Mesendoderm (in vitro differentiated cells): Measurements from ENCODE around the gene SHISA5.

Source experiments
- DNase-seq: peaks from one replicate; pipeline ENCODE4 v3.0.0; 2013
- H2AK5ac ChIP-seq: 2 replicates; pipeline ENCODE4 v1.6.1; 2013; ENCODE audit warnings: low read length, inconsistent platforms
- H2BK120ac ChIP-seq: 2 replicates; pipeline ENCODE4 v1.6.1; 2013; ENCODE audit warnings: low read depth, mild to moderate bottlenecking, low read length, moderate library complexity, mixed read lengths
- H2BK15ac ChIP-seq: replicated peaks from 2 replicates; pipeline ENCODE4 v1.6.1; 2013; ENCODE audit warnings: low read depth, mild to moderate bottlenecking, moderate library complexity
- H2BK5ac ChIP-seq: 2 replicates; pipeline ENCODE4 v1.6.1; 2013; ENCODE audit warnings: low read length, inconsistent platforms
- H3K18ac ChIP-seq: 2 replicates; pipeline ENCODE4 v1.6.1; 2013; ENCODE audit warnings: mild to moderate bottlenecking, low read length, mixed read lengths
- H3K23ac ChIP-seq: one replicate; pipeline ENCODE4 v1.6.1; 2013; ENCODE audit warnings: low read length
- H3K27ac ChIP-seq: 2 replicates; pipeline ENCODE4 v1.5.1; 2013; ENCODE audit warnings: low read depth, mild to moderate bottlenecking, inconsistent platforms, low read length, moderate library complexity
- H3K27me3 ChIP-seq: 2 replicates; pipeline ENCODE4 v1.6.1; 2013; ENCODE audit warnings: low read length, control low read depth, mild to moderate bottlenecking, inconsistent platforms; ENCODE audit not compliant: insufficient read depth, poor library complexity
- H3K36me3 ChIP-seq: 2 replicates; pipeline ENCODE4 v1.6.1; 2013; ENCODE audit warnings: low read length, inconsistent platforms; ENCODE audit not compliant: control insufficient read depth, insufficient read depth
- H3K4ac ChIP-seq: one replicate; pipeline ENCODE4 v1.6.1; 2013; ENCODE audit warnings: low read depth, mild to moderate bottlenecking, low read length, moderate library complexity
- H3K4me1 ChIP-seq: 2 replicates; pipeline ENCODE4 v1.6.1; 2013; ENCODE audit warnings: low read depth, low read length, inconsistent platforms; ENCODE audit not compliant: control insufficient read depth
- H3K4me2 ChIP-seq: 2 replicates; pipeline ENCODE4 v1.6.1; 2013; ENCODE audit warnings: low read length
- H3K4me3 ChIP-seq: 2 replicates; pipeline ENCODE4 v1.5.1; 2013; ENCODE audit warnings: mild to moderate bottlenecking, low read length
- H3K56ac ChIP-seq: one replicate; pipeline ENCODE4 v1.6.1; 2013; ENCODE audit warnings: low read length
- H3K79me1 ChIP-seq: 2 replicates; pipeline ENCODE4 v1.6.1; 2013; ENCODE audit warnings: low read length, inconsistent platforms
- H3K79me2 ChIP-seq: 2 replicates; pipeline ENCODE4 v1.6.1; 2013; ENCODE audit warnings: mild to moderate bottlenecking, low read length; ENCODE audit not compliant: control insufficient read depth, insufficient read depth
- H3K9ac ChIP-seq: 2 replicates; pipeline ENCODE4 v1.6.1; 2013; ENCODE audit warnings: low read length, inconsistent platforms
- H4K5ac ChIP-seq: one replicate; pipeline ENCODE4 v1.6.1; 2013; ENCODE audit warnings: low read length
- H4K8ac ChIP-seq: one replicate; pipeline ENCODE4 v1.6.1; 2013; ENCODE audit warnings: low read depth, mild to moderate bottlenecking, control low read depth, low read length, moderate library complexity
- WGBS: extraction: QIAGEN DNeasy Blood & Tissue Kit; methylation state at CpG from one replicate; pipeline ENCODE4 v1.1.7; 2013; ENCODE audit warnings: low lambda C conversion rate, missing lambda C conversion rate; ENCODE audit not compliant: insufficient coverage; ENCODE audit errors: extremely low coverage; 5-methylcytosine and 5-hydroxymethylcytosine counted together

Gene SHISA5

GRCh38 chr3:48423241-48423882 lies 80.6 kb downstream of the SHISA5 start:
- H3K9ac ChIP-seq = no peak overlapping the region
- no peak overlapping the region for H3K4me2 ChIP-seq
- no CpG with 5 or more reads among the region's 25 CpGs for WGBS
- peaks cover 8% of the 10 kb centered on the region for H3K4me1 ChIP-seq
- H3K4ac ChIP-seq = no peak overlapping the region
- no peak for DNase-seq
- no peak overlapping the region for H3K27ac ChIP-seq
- no peak overlapping the region for H2BK15ac ChIP-seq
- no peak overlapping the region for H3K4me3 ChIP-seq
- no peak overlapping the region for H3K56ac ChIP-seq
- peaks cover 33% of the 10 kb centered on the region for H3K79me1 ChIP-seq
- H4K8ac ChIP-seq = no peak overlapping the region
- no peak overlapping the region for H2AK5ac ChIP-seq
- H2BK120ac ChIP-seq = no peak overlapping the region
- H4K5ac ChIP-seq = no peak overlapping the region
- no peak overlapping the region for H3K23ac ChIP-seq
- H3K18ac ChIP-seq = no peak overlapping the region
- H3K27me3 ChIP-seq = no peaks in the 10 kb centered on the region
- H3K79me2 ChIP-seq = peaks cover 49% of the 10 kb centered on the region
- H2BK5ac ChIP-seq = no peak overlapping the region
- peaks cover 4% of the 10 kb centered on the region for H3K36me3 ChIP-seq

GRCh38 chr3:48422681-48423080 lies 81.3 kb downstream of the SHISA5 start:
- no peak overlapping the region for H3K9ac ChIP-seq
- H2BK15ac ChIP-seq = no peak overlapping the region
- peaks cover 8% of the 10 kb centered on the region for H3K36me3 ChIP-seq
- H2AK5ac ChIP-seq = no peak overlapping the region
- peaks cover 42% of the 10 kb centered on the region for H3K79me2 ChIP-seq
- peaks cover 26% of the 10 kb centered on the region for H3K79me1 ChIP-seq
- no peak overlapping the region for H3K23ac ChIP-seq
- no peak overlapping the region for H4K8ac ChIP-seq
- no peak for DNase-seq
- no peak overlapping the region for H4K5ac ChIP-seq
- no CpG with 5 or more reads among the region's 8 CpGs for WGBS
- no peak overlapping the region for H3K4me2 ChIP-seq
- no peak overlapping the region for H3K18ac ChIP-seq
- H3K27me3 ChIP-seq = no peaks in the 10 kb centered on the region
- no peak overlapping the region for H3K4me3 ChIP-seq
- H3K4ac ChIP-seq = no peak overlapping the region
- no peak overlapping the region for H3K27ac ChIP-seq
- no peak overlapping the region for H3K56ac ChIP-seq
- no peak overlapping the region for H2BK5ac ChIP-seq
- H3K4me1 ChIP-seq = peaks cover 2% of the 10 kb centered on the region
- no peak overlapping the region for H2BK120ac ChIP-seq

GRCh38 chr3:48422272-48422671 lies 81.7 kb downstream of the SHISA5 start:
- H3K4me2 ChIP-seq = no peak overlapping the region

GRCh38 chr3:48420561-48420960 lies 83.4 kb downstream of the SHISA5 start:
- Histone ChIP-seq H2BK15ac (no peak overlapping the region), H4K8ac (no peak overlapping the region), H3K4ac (no peak overlapping the region), H3K56ac (no peak overlapping the region), H3K4me1 (no peaks in the 10 kb centered on the region), H3K27ac (no peak overlapping the region), H3K27me3 (no peaks in the 10 kb centered on the region), H3K23ac (no peak overlapping the region), H3K4me2 (no peak overlapping the region), H3K18ac (no peak overlapping the region), H2BK5ac (no peak overlapping the region), H3K79me2 (peaks cover 21% of the 10 kb centered on the region), H4K5ac (no peak overlapping the region), H2BK120ac (no peak overlapping the region), H3K36me3 (peaks cover 10% of the 10 kb centered on the region), H3K4me3 (no peak overlapping the region), H3K79me1 (peaks cover 14% of the 10 kb centered on the region), H2AK5ac (no peak overlapping the region), H3K9ac (no peak overlapping the region)
- no CpG with 5 or more reads among the region's 14 CpGs for WGBS
- no peak for DNase-seq

More at GRCh38 chr3:48422272-48422671, 81.7 kb downstream of the SHISA5 start:
- Histone ChIP-seq H3K4me1 (no peaks in the 10 kb centered on the region), H3K79me2 (peaks cover 38% of the 10 kb centered on the region), H3K23ac (no peak overlapping the region), H3K56ac (no peak overlapping the region), H3K4ac (no peak overlapping the region), H4K8ac (no peak overlapping the region), H3K4me3 (no peak overlapping the region), H3K9ac (no peak overlapping the region), H4K5ac (no peak overlapping the region), H3K79me1 (peaks cover 23% of the 10 kb centered on the region), H2AK5ac (no peak overlapping the region), H2BK15ac (no peak overlapping the region), H3K18ac (no peak overlapping the region), H3K36me3 (peaks cover 9% of the 10 kb centered on the region), H2BK120ac (no peak overlapping the region), H2BK5ac (no peak overlapping the region), H3K27me3 (no peaks in the 10 kb centered on the region), H3K27ac (no peak overlapping the region)
- DNase-seq = no peak
- no CpG with 5 or more reads among the region's 3 CpGs for WGBS

- H3K18ac ChIP-seq = no peak overlapping the region
- H4K5ac ChIP-seq = no peak overlapping the region
- H2AK5ac ChIP-seq = no peak overlapping the region
- no peaks in the 10 kb centered on the region for H3K27me3 ChIP-seq
- peaks cover 16% of the 10 kb centered on the region for H3K36me3 ChIP-seq
- H3K4me2 ChIP-seq = no peak overlapping the region
- H3K9ac ChIP-seq = no peak overlapping the region
- peaks cover 13% of the 10 kb centered on the region for H3K79me2 ChIP-seq
- no peak overlapping the region for H2BK15ac ChIP-seq
- H3K4ac ChIP-seq = no peak overlapping the region
- H2BK5ac ChIP-seq = no peak overlapping the region
- H3K4me1 ChIP-seq = no peaks in the 10 kb centered on the region
- no CpG with 5 or more reads among the region's 17 CpGs for WGBS
- no peak overlapping the region for H3K27ac ChIP-seq
- no peak overlapping the region for H3K23ac ChIP-seq
- no peak overlapping the region for H3K4me3 ChIP-seq
- H2BK120ac ChIP-seq = no peak overlapping the region
- H4K8ac ChIP-seq = no peak overlapping the region
- H3K79me1 ChIP-seq = peaks cover 12% of the 10 kb centered on the region
- DNase-seq = no peak
- no peak overlapping the region for H3K56ac ChIP-seq
Measured at GRCh38 chr3:48419597-48419996, 84.4 kb downstream of the SHISA5 start.

- no peak overlapping the region for H4K8ac ChIP-seq
- no peaks in the 10 kb centered on the region for H3K4me1 ChIP-seq
- no peak overlapping the region for H3K9ac ChIP-seq
- H2BK15ac ChIP-seq = no peak overlapping the region
- no peak overlapping the region for H4K5ac ChIP-seq
- H2AK5ac ChIP-seq = no peak overlapping the region
- H3K4ac ChIP-seq = no peak overlapping the region
- no peak overlapping the region for H2BK120ac ChIP-seq
- no peak overlapping the region for H3K4me3 ChIP-seq
- H3K56ac ChIP-seq = no peak overlapping the region
- peaks cover 8% of the 10 kb centered on the region for H3K79me2 ChIP-seq
- WGBS = no CpG with 5 or more reads among the region's 9 CpGs
- H3K36me3 ChIP-seq = peaks cover 17% of the 10 kb centered on the region
- H3K18ac ChIP-seq = no peak overlapping the region
- no peaks in the 10 kb centered on the region for H3K27me3 ChIP-seq
- DNase-seq = no peak
- no peak overlapping the region for H3K4me2 ChIP-seq
- no peak overlapping the region for H2BK5ac ChIP-seq
- H3K27ac ChIP-seq = no peak overlapping the region
- no peak overlapping the region for H3K23ac ChIP-seq
- peaks cover 8% of the 10 kb centered on the region for H3K79me1 ChIP-seq
Measured at GRCh38 chr3:48419149-48419548, 84.8 kb downstream of the SHISA5 start.
